AG10803 (cell line): Measurements from ENCODE around the gene STK32A.

Experiments used
- DNase-seq: peaks from one replicate; pipeline ENCODE4 v3.0.0; 2010; ENCODE audit warnings: low read depth
- H3K4me3 ChIP-seq: 2 replicates; pipeline ENCODE4 v1.5.1; 2011; ENCODE audit warnings: mild to moderate bottlenecking, low read length, control low read depth
- CTCF ChIP-seq: conservative IDR thresholded peaks from 2 replicates; pipeline ENCODE4 v1.5.1; 2011; ENCODE audit warnings: mild to moderate bottlenecking, low read length, control low read depth, inconsistent platforms

STK32A gene

GRCh38 chr5:147200004-147200403, 34.8 kb upstream of the STK32A start:
- DNase-seq, result no peak
- TF ChIP-seq CTCF, result no peak
- H3K4me3 ChIP-seq, result no peak overlapping the region

GRCh38 chr5:147203213-147203612, 31.6 kb upstream of the STK32A start:
- TF ChIP-seq CTCF, result no peak
- no peak overlapping the region for H3K4me3 ChIP-seq
- DNase-seq, result no peak

- TF ChIP-seq CTCF, result no peak
- H3K4me3 ChIP-seq, result no peak overlapping the region
- no peak for DNase-seq
These were observed 30.2 kb upstream of the STK32A start for GRCh38 chr5:147204576-147204975.

- no peak overlapping the region for H3K4me3 ChIP-seq
- TF ChIP-seq CTCF, result no peak
- peak; percentile 2 for DNase-seq
These were observed 26.7 kb upstream of the STK32A start for GRCh38 chr5:147208134-147208533.

- no peak for TF ChIP-seq CTCF
- no peak overlapping the region for H3K4me3 ChIP-seq
- DNase-seq, result peak; percentile 4
These were observed 18.2 kb upstream of the STK32A start for GRCh38 chr5:147216552-147217154.

GRCh38 chr5:147223343-147223742, 11.5 kb upstream of the STK32A start:
- no peak for DNase-seq
- TF ChIP-seq CTCF, result no peak
- no peak overlapping the region for H3K4me3 ChIP-seq

- no peak overlapping the region for H3K4me3 ChIP-seq
- DNase-seq, result peak; percentile 55
- peak; percentile 85 for TF ChIP-seq CTCF
These were observed 10.7 kb upstream of the STK32A start for GRCh38 chr5:147223948-147224791.
